OCI-LY1 (cell line): ENCODE results near the gene PRSS1.
A peak's percentile ranks its signal among the peaks of the same experiment; 100 is the strongest.

ENCODE experiments used
- H2AFZ ChIP-seq: fragments of 200-600 bp; sonication (generic), shearing (Covaris generic); 2 replicates; pipeline ENCODE4 v1.6.0; 2014; ENCODE audit warnings: antibody characterized with exemption, mild to moderate bottlenecking, low read length
- H3F3A ChIP-seq: fragments of 200-600 bp; sonication (generic), shearing (Covaris generic); 2 replicates; pipeline ENCODE4 v1.6.0; 2014; ENCODE audit warnings: mild to moderate bottlenecking, antibody characterized with exemption, low read length, moderate library complexity; ENCODE audit not compliant: insufficient read depth
- H3K27ac ChIP-seq: fragments of 200-600 bp; sonication (generic); 2 replicates; pipeline ENCODE4 v1.5.1; 2014; ENCODE audit warnings: low read length, mixed run types, mild to moderate bottlenecking, low read depth; ENCODE audit not compliant: poor library complexity, severe bottlenecking
- H3K27me3 ChIP-seq: fragments of 200-600 bp; sonication (generic); 2 replicates; pipeline ENCODE4 v1.6.0; 2014; ENCODE audit warnings: antibody characterized with exemption, mild to moderate bottlenecking, low read length, moderate library complexity; ENCODE audit not compliant: insufficient read depth
- H3K36me3 ChIP-seq: fragments of 200-600 bp; sonication (generic); 2 replicates; pipeline ENCODE4 v1.6.1; 2014; ENCODE audit warnings: mild to moderate bottlenecking, antibody characterized with exemption, low read length, moderate library complexity, mixed read lengths; ENCODE audit not compliant: insufficient read depth
- H3K4me1 ChIP-seq: fragments of 200-600 bp; sonication (generic); 2 replicates; pipeline ENCODE4 v1.5.1; 2014; ENCODE audit warnings: mild to moderate bottlenecking, low read length, moderate library complexity; ENCODE audit not compliant: insufficient read depth, severe bottlenecking
- H3K4me2 ChIP-seq: fragments of 200-600 bp; sonication (generic), shearing (Covaris generic); 2 replicates; pipeline ENCODE4 v1.6.1; 2014; ENCODE audit warnings: low read length
- H3K4me3 ChIP-seq: fragments of 200-600 bp; sonication (generic); 2 replicates; pipeline ENCODE4 v1.5.1; 2014; ENCODE audit warnings: low read length, low read depth, mild to moderate bottlenecking, mixed read lengths; ENCODE audit not compliant: poor library complexity, severe bottlenecking
- H3K79me2 ChIP-seq: fragments of 200-600 bp; shearing (Covaris generic); 2 replicates; pipeline ENCODE4 v1.6.1; 2016; ENCODE audit warnings: mixed run types, low read length, mixed read lengths; ENCODE audit not compliant: insufficient read depth
- H3K9ac ChIP-seq: fragments of 200-600 bp; sonication (generic), shearing (Covaris generic); 2 replicates; pipeline ENCODE4 v1.6.1; 2014; ENCODE audit warnings: mild to moderate bottlenecking, low read length, mixed read lengths
- H3K9me2 ChIP-seq: fragments of 200-600 bp; sonication (generic), shearing (Covaris generic); 2 replicates; pipeline ENCODE4 v1.6.1; 2014; ENCODE audit warnings: low read depth, mild to moderate bottlenecking, low read length, mixed read lengths
- H3K9me3 ChIP-seq: fragments of 200-600 bp; shearing (Covaris generic); 2 replicates; pipeline ENCODE4 v1.6.1; 2014; ENCODE audit warnings: low read length, mixed read lengths
- H4K20me1 ChIP-seq: fragments of 200-600 bp; sonication (generic), shearing (Covaris generic); 2 replicates; pipeline ENCODE4 v1.6.0; 2016; ENCODE audit warnings: mild to moderate bottlenecking, low read length; ENCODE audit not compliant: insufficient read depth
- CTCF ChIP-seq: fragments of 200-600 bp; sonication (generic), shearing (Covaris generic); IDR thresholded peaks from 2 replicates; pipeline ENCODE4 v1.5.1; 2017; ENCODE audit warnings: mild to moderate bottlenecking, antibody characterized with exemption, low read length, moderate library complexity, mixed read lengths
- EZH2 ChIP-seq: fragments of 200-600 bp; sonication (generic), shearing (Covaris generic); IDR thresholded peaks from 2 replicates; pipeline ENCODE4 v1.8.0; 2017; ENCODE audit warnings: borderline replicate concordance, mixed run types, mild to moderate bottlenecking, antibody characterized with exemption, low read length, moderate library complexity, mixed read lengths

The PRSS1 gene

DNA sequence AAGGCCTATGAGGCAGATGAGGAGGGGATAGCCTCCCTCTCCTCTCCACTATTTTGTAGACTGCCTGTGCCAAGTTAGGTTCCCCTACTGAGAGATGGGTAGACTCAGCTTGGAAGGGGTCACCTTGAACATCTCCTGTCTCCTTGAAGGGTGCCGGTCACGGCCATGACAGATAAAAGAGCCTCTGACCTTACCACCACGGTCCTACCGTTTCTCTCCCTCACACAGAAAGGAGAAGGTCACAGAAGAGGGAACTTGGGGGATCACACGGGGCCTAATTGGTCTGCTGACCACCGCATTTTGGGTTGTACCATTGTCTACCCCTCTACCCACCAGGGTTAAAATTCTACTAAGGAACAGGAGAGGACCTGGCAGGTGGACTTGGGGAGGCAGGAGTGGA is 38.5 kb downstream of the PRSS1 start:
- H3K4me1 ChIP-seq: peaks cover 69% of the 10 kb centered on the region
- no peaks in the 10 kb centered on the region for H3F3A ChIP-seq
- no peak overlapping the region for H2AFZ ChIP-seq
- H3K9me3 ChIP-seq: no peaks in the 10 kb centered on the region
- H3K9ac ChIP-seq: no peak overlapping the region
- H3K36me3 ChIP-seq: no peaks in the 10 kb centered on the region
- TF ChIP-seq EZH2 (no peak), CTCF (no peak)
- H4K20me1 ChIP-seq: no peaks in the 10 kb centered on the region
- no peaks in the 10 kb centered on the region for H3K27me3 ChIP-seq
- no peaks in the 10 kb centered on the region for H3K79me2 ChIP-seq
- H3K4me3 ChIP-seq: no peak overlapping the region
- no peaks in the 10 kb centered on the region for H3K9me2 ChIP-seq
- H3K4me2 ChIP-seq: no peak overlapping the region
- H3K27ac ChIP-seq: no peak overlapping the region

- Histone ChIP-seq H3K36me3 (no peaks in the 10 kb centered on the region), H4K20me1 (no peaks in the 10 kb centered on the region), H3K27ac (peak overlapping the region; percentile 58), H2AFZ (no peak overlapping the region), H3K4me3 (no peak overlapping the region), H3F3A (no peaks in the 10 kb centered on the region), H3K4me1 (peaks cover 62% of the 10 kb centered on the region), H3K9me2 (no peaks in the 10 kb centered on the region), H3K9ac (no peak overlapping the region), H3K9me3 (no peaks in the 10 kb centered on the region), H3K4me2 (no peak overlapping the region), H3K27me3 (no peaks in the 10 kb centered on the region), H3K79me2 (no peaks in the 10 kb centered on the region)
- TF ChIP-seq CTCF (no peak), EZH2 (no peak)
Observed at GRCh38 chr7:142788303-142789289, 39.3 kb downstream of the PRSS1 start.

GRCh38 chr7:142789441-142789840 is 40.2 kb downstream of the PRSS1 start:
- no peak for TF ChIP-seq EZH2
- TF ChIP-seq CTCF: no peak
- H3K9ac ChIP-seq: no peak overlapping the region
- no peak overlapping the region for H3K4me3 ChIP-seq
- H3K36me3 ChIP-seq: no peaks in the 10 kb centered on the region
- no peaks in the 10 kb centered on the region for H3F3A ChIP-seq
- H3K9me2 ChIP-seq: no peaks in the 10 kb centered on the region
- no peaks in the 10 kb centered on the region for H4K20me1 ChIP-seq
- peaks cover 57% of the 10 kb centered on the region for H3K4me1 ChIP-seq
- no peaks in the 10 kb centered on the region for H3K9me3 ChIP-seq
- 0 out of 2 replicates have a peak overlapping the region, but pooled peaks have one; percentile 32 for H2AFZ ChIP-seq
- peak overlapping the region; percentile 58 for H3K27ac ChIP-seq
- H3K4me2 ChIP-seq: no peak overlapping the region
- no peaks in the 10 kb centered on the region for H3K27me3 ChIP-seq
- no peaks in the 10 kb centered on the region for H3K79me2 ChIP-seq
